Vagina (tissue), 2 donors: ENCODE results near the gene TMEM151B.

ENCODE experiments used
- POLR2A ChIP-seq, 2 donors: fragments of 450-650 bp; IDR thresholded peaks; one replicate each; pipeline ENCODE4 v1.6.1; 2017; ENCODE audit warnings: antibody characterized with exemption in 2 of 2, mild to moderate bottlenecking in 2 of 2, moderate library complexity in 2 of 2
- TF ChIP-seq, protein P1 (sequence below), 3 experiments: fragments of 450-650 bp in 2 of 3; fragments of 200-600 bp in 1 of 3; sonication (generic) in 1 of 3; IDR thresholded peaks; one replicate each; pipeline ENCODE4 v1.5.1; 2017 to 2019; ENCODE audit warnings: antibody characterized with exemption in 3 of 3, mild to moderate bottlenecking in 2 of 3, moderate library complexity in 2 of 3

GRCh38 chr6:44342489-44342888 lies 72.2 kb downstream of the TMEM151B start, which contains the start of gene SPATS1:
- TF ChIP-seq, protein P1, sequence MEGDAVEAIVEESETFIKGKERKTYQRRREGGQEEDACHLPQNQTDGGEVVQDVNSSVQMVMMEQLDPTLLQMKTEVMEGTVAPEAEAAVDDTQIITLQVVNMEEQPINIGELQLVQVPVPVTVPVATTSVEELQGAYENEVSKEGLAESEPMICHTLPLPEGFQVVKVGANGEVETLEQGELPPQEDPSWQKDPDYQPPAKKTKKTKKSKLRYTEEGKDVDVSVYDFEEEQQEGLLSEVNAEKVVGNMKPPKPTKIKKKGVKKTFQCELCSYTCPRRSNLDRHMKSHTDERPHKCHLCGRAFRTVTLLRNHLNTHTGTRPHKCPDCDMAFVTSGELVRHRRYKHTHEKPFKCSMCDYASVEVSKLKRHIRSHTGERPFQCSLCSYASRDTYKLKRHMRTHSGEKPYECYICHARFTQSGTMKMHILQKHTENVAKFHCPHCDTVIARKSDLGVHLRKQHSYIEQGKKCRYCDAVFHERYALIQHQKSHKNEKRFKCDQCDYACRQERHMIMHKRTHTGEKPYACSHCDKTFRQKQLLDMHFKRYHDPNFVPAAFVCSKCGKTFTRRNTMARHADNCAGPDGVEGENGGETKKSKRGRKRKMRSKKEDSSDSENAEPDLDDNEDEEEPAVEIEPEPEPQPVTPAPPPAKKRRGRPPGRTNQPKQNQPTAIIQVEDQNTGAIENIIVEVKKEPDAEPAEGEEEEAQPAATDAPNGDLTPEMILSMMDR (IDR thresholded peaks at IDR 0.05), result no peak
- no peak for TF ChIP-seq POLR2A (IDR thresholded peaks at IDR 0.05)
